Hair follicular keratinocyte (primary cell): ENCODE measurements around the gene OTUB2. TPM values are rescaled to one million over a fixed set of nuclear protein-coding genes. Genes with fewer than 3 reads are reported as not detected.

ENCODE experiments used
- total RNA-seq: library from RNA; depleted of rRNA; stranded (reverse); fragments of >200 nt; gene quantifications from 2 replicates; pipeline ENCODE4 v1.2.3, GENCODE V29; 2015

OTUB2 gene
- total RNA-seq = 2.4 and 3.5 TPM in 2 replicates

GRCh38 chr14:94026173-94026888, at the start of gene OTUB2:
TSS of gene OTUB2 (plus strand) at chr14:94026340. CDS start at chr14:94026538, 198 bp downstream.

DNA sequence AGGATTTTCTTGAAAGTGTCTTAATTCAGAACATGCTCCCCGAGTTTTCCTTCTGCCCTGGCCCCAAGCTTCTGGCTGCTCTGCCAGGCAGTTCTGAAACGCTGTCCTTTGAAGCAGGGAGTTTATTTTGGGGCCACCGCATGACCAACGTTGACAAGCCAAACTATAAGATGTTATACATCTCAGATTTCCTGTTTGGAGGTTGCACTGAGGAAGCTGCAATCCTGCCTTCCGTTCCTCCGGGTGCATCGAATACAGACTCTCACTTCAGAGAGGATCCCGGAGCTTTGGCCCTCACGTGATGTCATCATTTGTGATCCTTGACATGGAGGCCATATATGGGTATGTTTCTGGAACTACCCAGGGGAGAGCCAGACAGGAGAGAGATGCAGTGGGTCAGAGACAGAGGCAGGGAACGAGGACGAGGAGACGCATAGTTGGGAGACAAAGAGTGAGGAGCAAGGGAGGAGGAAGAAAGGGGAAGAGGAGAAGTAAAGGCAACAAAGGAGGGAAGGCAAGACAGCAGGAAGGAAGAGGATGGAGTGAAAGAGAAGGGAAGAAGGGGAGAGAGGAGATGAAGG, 49.6 kb upstream of the OTUB2 start, which contains the start of gene ASB2:
ASB2 (minus strand) TSS at position 94 of the 581 bp plus-strand sequence. CDS start 12,031 bp downstream, outside the sequence.

DNA sequence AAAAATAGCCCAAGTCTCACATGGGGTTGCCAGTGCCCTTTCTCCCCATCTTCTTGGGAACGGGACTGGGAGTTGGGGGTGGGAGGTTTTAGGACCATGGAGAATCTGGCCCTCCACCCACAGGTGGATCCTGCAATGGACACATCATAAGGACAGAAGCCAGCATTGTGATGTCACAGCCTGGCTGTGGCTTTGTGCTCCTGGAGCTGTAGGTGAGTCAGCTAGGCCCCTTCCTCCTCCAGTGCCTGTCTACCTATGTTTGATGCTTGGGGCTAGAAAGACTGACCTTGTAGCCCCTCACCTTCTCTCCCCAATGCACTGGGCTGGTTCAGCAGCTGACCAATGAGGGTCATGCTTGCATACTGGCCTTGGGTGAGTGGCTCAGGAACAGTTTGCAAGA, 29.1 kb upstream of the OTUB2 start, which contains the start of gene CCDC197:
CCDC197 (plus strand) TSS at position 220 of the 400 bp plus-strand sequence. CDS start 831 bp downstream, outside the sequence.

GRCh38 chr14:94080621-94081385, 54.7 kb downstream of the OTUB2 start, which contains the start of the genes DDX24 and IFI27L1:
TSS of gene DDX24 (minus strand) at chr14:94081202. CDS start at chr14:94079742, 1,460 bp downstream.
TSS of gene IFI27L1 (plus strand) at chr14:94081310. CDS start at chr14:94096938, 15,628 bp downstream.

Other genes starting within 250 kb of the OTUB2 start
- not detected in 2 replicates for gene PRIMA1, start 237.9 kb upstream of the OTUB2 start, total RNA-seq
- gene FAM181A, start 99.0 kb upstream of the OTUB2 start, total RNA-seq = 0.80 TPM in 1 of 2 replicates, not detected in the other
- not detected in 2 replicates for gene ASB2, start 49.8 kb upstream of the OTUB2 start, total RNA-seq
- gene CCDC197, start 29.0 kb upstream of the OTUB2 start, total RNA-seq = not detected in 2 replicates
- 77.4 and 117 TPM in 2 replicates for gene DDX24, start 54.9 kb downstream of the OTUB2 start, total RNA-seq
- 10.9 and 19.2 TPM in 2 replicates for gene IFI27L1, start 55.0 kb downstream of the OTUB2 start, total RNA-seq
- 0.95 and 4.0 TPM in 2 replicates for gene IFI27, start 84.4 kb downstream of the OTUB2 start, total RNA-seq
- 104 and 298 TPM in 2 replicates for gene IFI27L2, start 103.3 kb downstream of the OTUB2 start, total RNA-seq
- 12.5 and 17.3 TPM in 2 replicates for gene PPP4R4, start 148.0 kb downstream of the OTUB2 start, total RNA-seq